AG09319 (cell line): Measurements from ENCODE around the gene UBQLN1.
"Not testable (repeated sequence)": the region's sequence is repeated elsewhere in the genome, so short reads cannot be mapped to it uniquely, and the experiment has no call there.

Source experiments
- DNase-seq: peaks from one replicate; pipeline ENCODE4 v3.0.0-alpha.2; 2010; ENCODE audit warnings: low read depth; ENCODE audit errors: extremely low read depth
- TF ChIP-seq, protein P1 (sequence below): IDR thresholded peaks from 2 replicates; pipeline ENCODE4 v1.5.1; 2011; ENCODE audit warnings: low read depth, mild to moderate bottlenecking, inconsistent platforms, low read length, moderate library complexity

Gene UBQLN1

DNA sequence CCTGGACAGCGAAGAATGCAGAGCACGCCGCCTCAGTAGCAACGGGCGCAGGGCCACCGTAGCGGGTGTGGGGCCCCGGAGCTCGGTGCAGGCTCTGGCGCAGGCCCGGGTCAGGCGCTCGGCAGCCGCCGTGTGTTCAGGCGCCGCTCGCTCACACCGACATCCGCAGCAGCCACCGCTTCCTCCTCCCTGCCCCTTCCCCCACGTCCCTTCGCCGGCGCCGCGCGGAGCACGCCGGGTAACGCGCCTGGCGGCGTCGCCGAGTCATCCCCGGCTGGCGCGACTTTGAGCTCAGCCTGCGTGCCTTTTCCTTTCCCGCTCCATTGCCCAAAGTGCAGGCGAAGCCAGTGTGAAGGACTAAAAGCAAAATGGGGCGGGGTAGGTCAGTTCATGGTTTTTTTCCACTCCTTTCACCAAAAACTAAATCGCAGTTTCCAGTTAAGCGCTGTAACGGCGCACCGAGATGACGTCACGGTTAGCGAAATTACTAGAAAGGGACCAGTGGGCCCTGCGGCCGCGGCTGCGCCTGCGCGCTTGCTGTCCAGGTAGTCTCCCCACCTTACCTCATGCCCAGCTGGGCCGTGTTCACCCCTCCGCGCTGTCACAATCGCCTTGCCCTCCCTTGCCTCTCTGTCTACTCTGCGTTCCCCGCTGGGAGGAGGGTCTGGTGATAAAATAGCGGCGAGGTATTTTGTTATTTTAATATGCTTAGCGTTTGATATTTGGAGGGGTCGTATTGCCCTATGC, at the start of gene UBQLN1:
Gene UBQLN1, minus strand, starts transcription at position 191 of the 747 bp plus-strand sequence. CDS start 279 bp downstream, outside the sequence.
- peak; percentile 85 for DNase-seq
- TF ChIP-seq, protein P1, sequence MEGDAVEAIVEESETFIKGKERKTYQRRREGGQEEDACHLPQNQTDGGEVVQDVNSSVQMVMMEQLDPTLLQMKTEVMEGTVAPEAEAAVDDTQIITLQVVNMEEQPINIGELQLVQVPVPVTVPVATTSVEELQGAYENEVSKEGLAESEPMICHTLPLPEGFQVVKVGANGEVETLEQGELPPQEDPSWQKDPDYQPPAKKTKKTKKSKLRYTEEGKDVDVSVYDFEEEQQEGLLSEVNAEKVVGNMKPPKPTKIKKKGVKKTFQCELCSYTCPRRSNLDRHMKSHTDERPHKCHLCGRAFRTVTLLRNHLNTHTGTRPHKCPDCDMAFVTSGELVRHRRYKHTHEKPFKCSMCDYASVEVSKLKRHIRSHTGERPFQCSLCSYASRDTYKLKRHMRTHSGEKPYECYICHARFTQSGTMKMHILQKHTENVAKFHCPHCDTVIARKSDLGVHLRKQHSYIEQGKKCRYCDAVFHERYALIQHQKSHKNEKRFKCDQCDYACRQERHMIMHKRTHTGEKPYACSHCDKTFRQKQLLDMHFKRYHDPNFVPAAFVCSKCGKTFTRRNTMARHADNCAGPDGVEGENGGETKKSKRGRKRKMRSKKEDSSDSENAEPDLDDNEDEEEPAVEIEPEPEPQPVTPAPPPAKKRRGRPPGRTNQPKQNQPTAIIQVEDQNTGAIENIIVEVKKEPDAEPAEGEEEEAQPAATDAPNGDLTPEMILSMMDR: no peak

DNA sequence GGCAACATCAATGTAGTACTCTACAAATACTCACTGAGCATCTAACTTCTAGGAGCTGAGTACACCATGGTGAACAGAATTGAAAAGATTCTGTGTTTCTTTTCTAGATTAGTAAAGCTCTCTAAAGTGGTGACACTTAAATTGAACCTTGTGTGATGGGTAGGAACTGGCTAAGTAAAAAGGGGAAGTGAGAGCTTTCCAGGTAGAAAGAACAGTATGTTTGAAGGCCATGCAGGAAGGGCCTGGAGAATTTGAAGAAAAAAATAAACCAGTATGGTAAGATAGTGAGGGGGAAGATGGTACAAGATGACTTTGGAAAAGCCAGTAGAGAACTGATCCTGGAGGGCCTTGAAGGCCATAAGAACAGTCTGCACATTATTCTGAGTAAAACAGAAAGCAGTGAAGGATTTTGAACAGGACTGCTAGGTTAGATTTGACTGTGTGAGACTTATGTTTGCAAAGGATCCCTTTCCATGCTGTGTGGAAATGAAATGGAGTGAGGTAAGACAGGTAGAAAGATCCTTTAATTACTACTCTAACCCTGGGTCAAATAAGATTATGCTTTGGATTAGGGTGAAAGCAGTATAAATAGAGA, 46.7 kb upstream of the UBQLN1 start:
- TF ChIP-seq, protein P1: no peak
- DNase-seq: no peak

DNA sequence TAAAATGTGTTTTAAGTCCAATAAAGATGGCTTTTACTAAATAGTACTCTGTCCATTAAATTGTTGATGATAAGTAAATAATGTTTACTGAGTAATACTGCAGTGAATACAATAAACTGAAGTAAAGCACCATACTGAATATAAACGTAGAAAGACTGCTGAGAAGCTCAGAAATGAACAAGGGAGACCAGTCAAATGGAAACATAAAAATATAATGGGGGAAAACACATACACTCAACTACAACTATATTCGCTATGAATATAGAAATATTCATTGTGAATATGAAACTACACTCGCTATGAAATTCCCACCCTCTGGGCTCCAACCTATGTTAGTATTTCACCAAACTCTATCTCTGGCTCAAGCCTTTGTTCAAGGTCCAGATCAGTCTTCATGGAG, 41.9 kb upstream of the UBQLN1 start:
- TF ChIP-seq, protein P1: no peak

DNA sequence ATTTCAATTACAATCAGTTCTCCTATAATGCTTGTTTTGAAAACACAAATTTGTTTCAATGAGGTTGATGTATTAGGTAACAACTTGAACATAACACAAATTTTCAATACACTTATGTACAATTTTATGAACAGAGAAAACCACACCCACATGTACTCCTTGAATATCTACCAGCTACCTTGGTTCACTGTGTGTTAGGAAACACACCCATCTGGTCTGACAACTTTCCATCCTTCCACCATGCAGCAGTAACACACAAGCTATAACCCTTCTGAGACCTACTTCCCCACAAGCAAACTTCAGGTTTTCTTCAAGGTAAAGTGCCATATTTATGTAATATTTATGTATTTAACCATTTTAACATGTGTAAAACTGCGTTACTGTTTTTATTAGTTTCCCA, 36.4 kb upstream of the UBQLN1 start:
- TF ChIP-seq, protein P1: no peak
- DNase-seq: no peak

More for the DNA sequence above, 41.9 kb upstream of the UBQLN1 start:
- no peak for DNase-seq

DNA sequence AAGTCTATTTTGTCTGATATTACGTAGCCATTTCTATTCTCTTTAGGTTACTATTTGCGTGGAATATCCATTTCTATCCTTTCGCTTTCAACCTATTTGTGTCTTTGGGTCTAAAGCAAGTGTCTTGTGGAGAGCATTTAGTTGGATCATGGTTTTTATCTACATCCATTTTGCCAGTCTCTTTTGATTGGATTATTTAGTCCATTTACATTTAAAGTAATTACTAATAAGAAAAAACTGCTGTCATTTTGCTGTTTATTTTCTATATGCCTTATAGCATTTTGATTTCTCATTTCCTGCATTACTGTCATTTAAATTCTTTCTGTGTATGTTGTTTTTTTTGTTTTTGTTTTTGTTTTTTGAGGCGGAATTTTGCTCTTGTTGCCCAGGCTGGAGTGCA, 26.0 kb upstream of the UBQLN1 start:
- TF ChIP-seq, protein P1: no peak
- no peak for DNase-seq

DNA sequence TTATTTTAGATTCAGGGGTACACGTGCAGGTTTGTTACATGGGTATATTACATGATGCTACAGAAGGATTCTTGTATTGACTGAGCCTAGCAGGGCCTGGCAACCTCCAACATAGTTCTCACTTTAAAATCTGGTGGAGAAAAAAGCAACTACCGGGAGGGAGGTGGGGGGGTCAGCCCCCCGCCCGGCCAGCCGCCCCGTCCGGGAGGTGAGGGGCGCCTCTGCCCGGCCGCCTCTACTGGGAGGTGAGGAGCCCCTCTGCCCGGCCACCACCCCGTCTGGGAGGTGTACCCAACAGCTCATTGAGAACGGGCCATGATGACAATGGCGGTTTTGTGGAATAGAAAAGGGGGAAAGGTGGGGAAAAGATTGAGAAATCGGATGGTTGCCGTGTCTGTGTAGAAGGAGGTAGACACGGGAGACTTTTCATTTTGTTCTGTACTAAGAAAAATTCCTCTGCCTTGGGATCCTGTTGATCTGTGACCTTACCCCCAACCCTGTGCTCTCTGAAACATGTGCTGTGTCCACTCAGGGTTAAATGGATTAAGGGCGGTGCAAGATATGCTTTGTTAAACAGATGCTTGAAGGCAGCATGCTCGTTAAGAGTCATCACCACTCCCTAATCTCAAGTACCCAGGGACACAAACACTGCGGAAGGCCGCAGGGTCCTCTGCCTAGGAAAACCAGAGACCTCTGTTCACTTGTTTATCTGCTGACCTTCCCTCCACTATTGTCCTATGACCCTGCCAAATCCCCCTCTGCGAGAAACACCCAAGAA, 21.0 kb upstream of the UBQLN1 start:
- not testable (repeated sequence) for DNase-seq

DNA sequence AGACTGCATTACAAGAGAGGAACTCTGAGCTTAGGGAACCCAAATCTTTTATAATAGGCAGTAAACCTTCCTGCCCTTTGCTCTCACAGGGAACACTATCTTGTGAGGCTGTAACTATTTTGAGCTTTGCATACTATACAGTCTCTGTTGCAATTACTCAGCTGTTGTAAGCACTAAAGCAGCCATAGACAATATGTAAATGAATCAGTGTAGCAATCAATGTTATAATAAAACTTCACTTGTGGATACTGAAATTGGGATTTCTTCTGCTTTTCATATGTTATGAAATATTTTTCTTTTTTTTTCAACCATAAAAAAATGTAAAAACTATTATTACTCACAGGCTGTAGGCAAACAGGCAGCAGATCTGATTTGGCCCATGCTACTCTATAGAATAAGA, 16.7 kb upstream of the UBQLN1 start:
- DNase-seq: no peak
- TF ChIP-seq, protein P1: no peak
